NCI-H2196 treated with DMSO at 0.1 percent for 48 hours (cell line): ENCODE data around the gene PACS1.
"Not testable (repeated sequence)": the region's sequence is repeated elsewhere in the genome, so short reads cannot be mapped to it uniquely, and the experiment has no call there.

Source experiments
- DNase-seq: peaks from one replicate; lab custom pipeline; 2025; ENCODE audit not compliant: unreplicated experiment; lab: John Stamatoyannopoulos, UW

Gene PACS1

GRCh38 chr11:66268952-66269905 is 199.2 kb downstream of the PACS1 start:
- no peak for DNase-seq

GRCh38 chr11:66271816-66272215 is 201.7 kb downstream of the PACS1 start:
- no peak for DNase-seq

GRCh38 chr11:66272596-66272995 is 202.5 kb downstream of the PACS1 start:
- no peak for DNase-seq

- DNase-seq: no peak
Observed at GRCh38 chr11:66274219-66274618, 204.1 kb downstream of the PACS1 start.

GRCh38 chr11:66275396-66275795 is 205.3 kb downstream of the PACS1 start:
- no peak for DNase-seq

- DNase-seq: no peak
Observed at GRCh38 chr11:66275984-66276612, 206.0 kb downstream of the PACS1 start.

GRCh38 chr11:66276619-66277018 is 206.5 kb downstream of the PACS1 start:
- DNase-seq: not testable (repeated sequence)

GRCh38 chr11:66277064-66277463 is 207.0 kb downstream of the PACS1 start:
- DNase-seq: not testable (repeated sequence)

GRCh38 chr11:66277471-66278362 is 207.6 kb downstream of the PACS1 start, which contains the start of gene CNIH2:
TSS of gene CNIH2 (plus strand) at chr11:66278175. CDS start at chr11:66278457, 282 bp downstream.
- DNase-seq: no peak

- DNase-seq: no peak
Observed at GRCh38 chr11:66278363-66279091, 208.5 kb downstream of the PACS1 start.

- no peak for DNase-seq
Observed at GRCh38 chr11:66279092-66279734, 209.1 kb downstream of the PACS1 start.

GRCh38 chr11:66280428-66280827 is 210.4 kb downstream of the PACS1 start:
- no peak for DNase-seq

- no peak for DNase-seq
Observed at GRCh38 chr11:66281001-66281400, 210.9 kb downstream of the PACS1 start.

- no peak for DNase-seq
Observed at GRCh38 chr11:66281776-66282467, 211.8 kb downstream of the PACS1 start.

GRCh38 chr11:66282468-66283455 is 212.7 kb downstream of the PACS1 start:
- peak; percentile 94 for DNase-seq

- no peak for DNase-seq
Observed at GRCh38 chr11:66283461-66284105, 213.5 kb downstream of the PACS1 start.

- no peak for DNase-seq
Observed at GRCh38 chr11:66284526-66285078, 214.5 kb downstream of the PACS1 start.
